Astrocyte (in vitro differentiated cells and primary cell): ENCODE data around the gene RGL1.

Experiments
- CTCF ChIP-seq: IDR thresholded peaks from 2 replicates; pipeline ENCODE4 v1.5.1; 2011; ENCODE audit warnings: low read depth, mild to moderate bottlenecking, inconsistent platforms, low read length, moderate library complexity; ENCODE audit not compliant: insufficient read depth
- EZH2 ChIP-seq: IDR thresholded peaks from 2 replicates; pipeline ENCODE4 v1.6.1; 2012; ENCODE audit warnings: mild to moderate bottlenecking, low read length, inconsistent platforms; ENCODE audit not compliant: insufficient read depth

- no peak for TF ChIP-seq CTCF
- no peak for TF ChIP-seq EZH2
Observed at GRCh38 chr1:183885142-183885735, 80.3 kb downstream of the RGL1 start.
